SJSA1 (cell line): ENCODE results near the gene GRB10. TPM values are rescaled to one million over a fixed set of nuclear protein-coding genes. Genes with fewer than 3 reads are reported as not detected.

ENCODE experiments used
- DNase-seq, 2 experiments: peaks; one replicate each; pipeline ENCODE4 v3.0.0-alpha.2; 2015 to 2020; ENCODE audit warnings: low spot score in 2 of 2, low read depth in 1 of 2
- H3K27ac ChIP-seq: fragments of 250-450 bp; sonication (Bioruptor Pico); 2 replicates; pipeline ENCODE4 v1.5.1; 2020; ENCODE audit warnings: mild to moderate bottlenecking, moderate library complexity
- H3K27me3 ChIP-seq: fragments of 250-450 bp; sonication (Bioruptor Pico); replicated peaks from 2 replicates; pipeline ENCODE4 v1.5.1; 2020; ENCODE audit warnings: mild to moderate bottlenecking, moderate library complexity
- H3K36me3 ChIP-seq: fragments of 250-450 bp; sonication (Bioruptor Pico); 2 replicates; pipeline ENCODE4 v1.5.1; 2020; ENCODE audit warnings: mild to moderate bottlenecking
- H3K4me1 ChIP-seq: fragments of 250-450 bp; sonication (Bioruptor Pico); replicated peaks from 2 replicates; pipeline ENCODE4 v1.6.1; 2021; ENCODE audit warnings: mild to moderate bottlenecking
- H3K4me3 ChIP-seq: fragments of 250-450 bp; sonication (Bioruptor Pico); 2 replicates; pipeline ENCODE4 v1.5.1; 2020; ENCODE audit warnings: mild to moderate bottlenecking
- H3K9me3 ChIP-seq: fragments of 250-450 bp; sonication (Bioruptor Pico); replicated peaks from 2 replicates; pipeline ENCODE4 v1.5.1; 2020; ENCODE audit warnings: mild to moderate bottlenecking
- total RNA-seq: library from RNA; depleted of rRNA; stranded (reverse); fragments of >200 nt; shearing (Covaris generic); gene quantifications from 2 replicates; pipeline ENCODE4 v1.2.3, GENCODE V29; 2014

The GRB10 gene
- total RNA-seq, 1 experiment from 2014 or later = 3.3 TPM

DNA sequence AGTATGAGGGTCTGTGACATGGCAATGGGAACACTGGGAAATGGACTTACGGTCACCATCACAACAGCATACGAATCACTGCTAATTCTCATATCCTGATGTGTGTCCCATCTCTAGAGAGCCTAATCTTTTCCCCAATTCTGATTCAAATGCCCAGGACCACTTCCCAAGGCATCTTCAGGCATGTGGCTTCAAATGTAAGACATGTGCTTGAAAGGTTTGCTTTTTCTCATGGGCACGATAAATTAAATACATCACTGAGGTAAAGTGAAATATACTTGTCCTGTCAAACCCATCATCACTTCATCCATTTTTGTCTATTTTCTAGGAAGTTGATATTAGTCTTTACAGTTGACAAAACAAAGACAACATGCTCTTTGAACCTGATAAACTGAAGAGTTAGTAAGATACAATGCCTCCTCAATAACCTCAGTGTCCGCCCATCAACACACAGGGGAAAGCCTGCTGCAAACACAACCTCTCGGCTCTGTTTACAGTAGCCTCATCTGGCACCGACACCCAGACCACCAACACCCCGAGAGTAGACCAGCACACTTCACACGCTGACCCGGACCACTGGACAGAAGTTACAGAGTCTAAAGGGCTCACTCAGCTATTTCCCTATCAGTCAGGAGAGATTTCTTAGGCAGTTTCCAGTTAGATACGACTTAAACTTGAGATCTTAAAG, 24.8 kb downstream of the GRB10 start:
- no peaks in the 10 kb centered on the region for H3K4me1 ChIP-seq
- DNase-seq = no peak
- no peaks in the 10 kb centered on the region for H3K36me3 ChIP-seq
- H3K4me3 ChIP-seq = no peak overlapping the region
- H3K27me3 ChIP-seq = no peaks in the 10 kb centered on the region
- H3K9me3 ChIP-seq = no peaks in the 10 kb centered on the region
- H3K27ac ChIP-seq = no peak overlapping the region

DNA sequence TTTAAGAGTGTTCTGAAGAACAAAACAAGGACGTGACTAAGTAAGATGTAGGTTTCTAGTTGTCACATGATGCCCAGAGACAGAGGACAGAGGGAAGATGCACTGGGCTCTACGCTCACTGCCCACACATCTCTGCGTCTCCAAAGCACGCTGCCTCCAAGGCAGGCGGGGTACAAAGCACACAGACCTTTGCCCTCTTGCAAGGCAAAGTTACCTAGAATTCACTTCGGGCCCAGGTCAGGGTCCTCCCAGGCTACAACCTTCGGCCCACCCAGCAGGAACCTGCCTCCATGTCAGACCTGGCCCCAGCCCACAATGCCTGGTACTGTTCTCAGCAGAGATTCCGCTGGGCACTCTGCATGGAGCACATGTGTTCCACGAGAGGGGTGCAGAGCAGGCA, 26.5 kb downstream of the GRB10 start:
- no peak for DNase-seq
- H3K27me3 ChIP-seq = no peaks in the 10 kb centered on the region
- H3K36me3 ChIP-seq = no peaks in the 10 kb centered on the region
- no peaks in the 10 kb centered on the region for H3K4me1 ChIP-seq
- H3K9me3 ChIP-seq = no peaks in the 10 kb centered on the region
- H3K27ac ChIP-seq = no peak overlapping the region
- no peak overlapping the region for H3K4me3 ChIP-seq

DNA sequence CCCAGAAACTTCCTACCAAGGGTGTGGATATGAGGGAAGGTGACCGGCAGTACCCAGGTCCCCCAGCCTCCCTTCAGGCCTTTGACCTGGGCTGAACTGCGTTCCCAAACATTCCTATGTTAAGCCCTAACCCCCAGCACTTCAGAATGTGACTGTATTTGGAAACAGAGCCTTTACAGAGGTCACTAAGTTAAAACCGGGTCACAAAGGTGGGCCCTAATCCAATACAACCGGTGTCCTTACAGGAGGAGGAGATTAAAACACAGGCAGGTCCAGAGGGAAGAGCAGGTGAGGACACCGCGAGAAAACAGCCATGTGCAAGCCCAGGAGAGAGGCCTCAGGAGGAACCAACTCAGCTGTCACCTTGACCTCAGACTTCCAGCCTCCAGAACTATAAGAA, 28.0 kb downstream of the GRB10 start:
- no peak overlapping the region for H3K27ac ChIP-seq
- no peak for DNase-seq
- no peaks in the 10 kb centered on the region for H3K27me3 ChIP-seq
- H3K4me3 ChIP-seq = no peak overlapping the region
- H3K36me3 ChIP-seq = no peaks in the 10 kb centered on the region
- no peaks in the 10 kb centered on the region for H3K9me3 ChIP-seq
- H3K4me1 ChIP-seq = no peaks in the 10 kb centered on the region

DNA sequence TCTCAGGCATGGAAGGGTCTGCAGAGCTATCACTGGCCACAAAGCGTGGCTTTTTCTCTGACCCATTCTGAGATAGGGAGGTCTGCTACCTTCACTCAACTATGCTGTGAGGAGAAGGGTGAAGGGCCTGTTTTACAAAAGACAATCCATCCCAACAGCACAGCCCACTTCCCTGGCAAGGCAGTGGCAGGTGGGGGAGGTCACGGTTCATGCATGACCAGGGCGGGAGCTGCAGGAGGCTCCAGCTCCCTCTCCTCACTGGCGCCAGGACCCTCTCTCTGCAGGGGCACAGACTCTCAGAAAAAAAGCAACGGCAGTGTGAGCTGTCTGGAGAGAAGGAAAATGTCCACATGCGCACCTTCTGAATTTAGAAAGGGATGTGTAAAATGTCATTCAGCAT, 28.5 kb downstream of the GRB10 start:
- no peak overlapping the region for H3K4me3 ChIP-seq
- H3K36me3 ChIP-seq = no peaks in the 10 kb centered on the region
- H3K9me3 ChIP-seq = no peaks in the 10 kb centered on the region
- no peak for DNase-seq
- no peaks in the 10 kb centered on the region for H3K27me3 ChIP-seq
- no peaks in the 10 kb centered on the region for H3K4me1 ChIP-seq
- no peak overlapping the region for H3K27ac ChIP-seq

DNA sequence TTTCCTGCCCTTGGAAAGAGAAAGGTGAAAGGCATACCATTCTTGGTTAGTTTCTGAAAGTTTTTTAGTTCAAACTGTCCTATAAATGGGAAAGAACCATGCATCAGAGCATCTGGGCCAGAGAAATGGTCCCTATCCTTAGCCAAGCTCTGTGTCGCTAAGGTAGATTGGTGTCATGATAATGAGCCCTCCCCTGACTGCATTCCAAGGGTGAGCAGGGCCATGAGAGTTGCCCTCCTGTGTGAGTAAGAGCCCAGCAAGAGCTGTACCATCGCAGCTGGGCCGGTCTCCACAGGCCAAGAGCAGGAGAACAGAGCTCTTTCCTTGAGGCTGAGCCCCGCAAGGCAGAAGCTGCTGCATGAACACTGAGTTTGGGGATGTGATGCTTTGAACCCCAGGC, 30.3 kb downstream of the GRB10 start:
- H3K36me3 ChIP-seq = no peaks in the 10 kb centered on the region

DNA sequence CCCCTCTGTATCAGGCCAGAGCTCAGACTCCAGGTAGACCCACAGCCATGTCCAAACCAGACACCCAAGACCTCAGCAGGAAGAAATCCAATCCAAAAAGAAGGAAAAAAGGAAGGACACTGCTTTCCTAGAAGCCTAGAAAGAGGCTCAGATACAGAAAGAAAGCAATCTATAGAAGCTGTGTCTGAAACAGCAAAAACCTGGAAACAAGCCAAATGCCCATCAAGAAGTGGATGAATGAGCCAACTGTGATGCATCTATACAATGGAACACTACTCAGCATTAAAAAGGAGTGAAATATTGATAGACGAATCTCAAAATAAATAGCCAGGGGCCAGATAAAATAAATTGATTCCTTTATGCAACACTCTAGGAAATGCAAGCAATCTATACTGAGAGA, 31.6 kb downstream of the GRB10 start:
- Histone ChIP-seq H3K27ac (no peak overlapping the region), H3K27me3 (no peaks in the 10 kb centered on the region), H3K9me3 (no peaks in the 10 kb centered on the region), H3K4me3 (no peak overlapping the region), H3K4me1 (no peaks in the 10 kb centered on the region), H3K36me3 (no peaks in the 10 kb centered on the region)
- DNase-seq = no peak

More for the DNA sequence above, 30.3 kb downstream of the GRB10 start:
- no peaks in the 10 kb centered on the region for H3K9me3 ChIP-seq
- no peaks in the 10 kb centered on the region for H3K27me3 ChIP-seq
- no peak overlapping the region for H3K27ac ChIP-seq
- H3K4me3 ChIP-seq = no peak overlapping the region
- DNase-seq = no peak
- H3K4me1 ChIP-seq = no peaks in the 10 kb centered on the region

DNA sequence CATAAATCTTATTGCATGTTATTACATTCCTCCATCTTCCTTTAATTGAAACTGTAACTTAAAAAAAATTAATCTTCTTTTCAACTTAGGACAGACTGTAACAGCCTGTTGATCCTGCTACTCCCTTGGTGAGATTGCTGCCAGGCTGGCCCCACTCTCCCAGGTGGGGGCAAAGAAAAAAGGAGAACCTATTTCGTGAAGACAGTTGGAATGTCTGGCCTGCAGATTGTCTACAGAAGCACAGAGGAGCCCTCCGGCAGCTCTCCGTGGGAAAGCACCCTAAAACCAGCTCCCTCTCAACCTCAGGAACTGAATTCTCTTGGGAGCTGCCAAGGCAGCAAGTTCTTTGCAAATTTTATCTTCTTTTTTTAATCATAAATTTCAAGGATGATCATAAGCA, 32.8 kb downstream of the GRB10 start:
- Histone ChIP-seq H3K27ac (no peak overlapping the region), H3K9me3 (no peaks in the 10 kb centered on the region), H3K27me3 (no peaks in the 10 kb centered on the region), H3K4me3 (no peak overlapping the region), H3K36me3 (no peaks in the 10 kb centered on the region), H3K4me1 (no peaks in the 10 kb centered on the region)
- no peak for DNase-seq

DNA sequence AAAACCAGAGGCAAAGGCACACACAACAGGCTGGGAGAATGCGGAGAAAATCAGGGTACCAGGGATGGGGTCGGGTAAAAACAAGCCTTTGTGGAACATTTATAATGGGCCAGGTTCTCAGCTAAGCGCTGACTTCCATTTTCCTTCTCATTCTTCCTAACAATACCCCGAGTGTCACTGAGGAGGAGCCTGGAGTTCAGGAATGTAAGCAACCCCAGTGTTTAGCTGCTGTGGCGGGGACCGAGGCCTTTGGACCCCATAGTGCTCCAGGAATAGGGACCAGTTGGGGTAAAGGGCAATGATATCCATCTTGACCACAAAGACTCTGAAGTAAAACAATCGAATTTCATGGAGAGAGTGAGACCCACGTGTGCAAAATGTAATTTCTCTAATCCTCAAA, 34.2 kb downstream of the GRB10 start:
- Histone ChIP-seq H3K9me3 (no peaks in the 10 kb centered on the region), H3K27me3 (no peaks in the 10 kb centered on the region), H3K4me3 (no peak overlapping the region), H3K27ac (no peak overlapping the region), H3K4me1 (no peaks in the 10 kb centered on the region), H3K36me3 (no peaks in the 10 kb centered on the region)
- no peak for DNase-seq

DNA sequence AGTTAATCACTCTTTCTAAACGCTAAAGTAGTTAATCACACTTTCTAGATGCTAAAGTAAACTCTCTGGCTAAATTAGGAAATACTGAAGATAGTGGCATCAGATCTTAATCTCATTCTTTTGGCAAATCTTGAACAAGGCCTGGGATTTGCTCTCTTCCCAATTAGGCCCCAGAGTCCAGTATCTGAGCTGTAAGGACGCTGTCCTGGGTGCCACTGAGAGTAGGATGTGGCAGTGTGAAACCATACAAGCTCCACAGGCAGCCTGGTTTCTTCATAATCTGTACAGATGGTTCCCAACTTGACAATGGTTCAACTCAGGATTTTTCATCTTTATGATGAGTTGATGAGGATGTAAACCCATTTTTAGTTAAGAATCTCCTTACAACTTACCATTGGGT, 36.9 kb downstream of the GRB10 start:
- Histone ChIP-seq H3K27me3 (no peaks in the 10 kb centered on the region), H3K36me3 (no peaks in the 10 kb centered on the region), H3K27ac (no peak overlapping the region), H3K4me1 (no peaks in the 10 kb centered on the region), H3K4me3 (no peak overlapping the region), H3K9me3 (no peaks in the 10 kb centered on the region)
- DNase-seq = no peak

DNA sequence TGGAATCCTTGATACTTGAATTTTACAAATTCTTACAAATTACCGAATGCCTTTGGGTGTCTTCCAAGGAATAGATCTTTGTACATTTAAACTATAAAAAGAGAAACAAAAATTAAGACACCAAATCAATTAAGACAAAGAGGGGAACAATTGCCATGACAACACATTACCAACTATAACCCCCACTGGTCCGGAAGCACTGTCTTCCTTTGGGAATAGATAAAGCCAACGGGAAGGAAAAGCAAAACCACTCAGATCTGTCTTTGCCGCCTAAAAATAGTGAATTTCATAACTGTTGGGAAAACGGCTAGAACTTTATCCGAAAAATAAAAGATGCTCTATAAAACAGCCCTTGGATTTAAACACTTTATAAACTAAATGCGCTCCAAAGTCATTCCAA, 37.4 kb downstream of the GRB10 start:
- H3K27me3 ChIP-seq = no peaks in the 10 kb centered on the region
- no peaks in the 10 kb centered on the region for H3K4me1 ChIP-seq
- H3K27ac ChIP-seq = no peak overlapping the region
- no peak overlapping the region for H3K4me3 ChIP-seq
- DNase-seq = no peak
- H3K36me3 ChIP-seq = no peaks in the 10 kb centered on the region
- H3K9me3 ChIP-seq = no peaks in the 10 kb centered on the region

DNA sequence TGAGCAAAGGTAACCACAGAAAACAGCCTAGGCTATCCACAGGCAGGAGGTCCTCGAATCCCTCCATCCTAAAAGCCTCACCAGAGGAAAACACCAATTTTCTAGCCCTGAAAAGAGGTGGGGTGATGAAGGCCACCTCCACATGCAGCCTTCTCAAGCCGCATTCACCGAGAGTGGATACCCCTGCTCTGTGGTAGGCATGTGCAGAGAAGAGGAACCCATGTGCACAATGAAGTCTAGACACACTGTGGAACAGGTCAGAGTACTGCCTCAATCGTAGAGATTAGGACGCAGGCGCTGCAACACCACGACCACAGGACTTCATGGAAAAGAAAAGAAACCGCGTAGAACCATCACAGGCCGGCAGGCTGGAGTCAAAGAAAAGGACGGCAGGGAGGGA, 38.8 kb downstream of the GRB10 start:
- no peaks in the 10 kb centered on the region for H3K9me3 ChIP-seq
- H3K27me3 ChIP-seq = no peaks in the 10 kb centered on the region
- no peaks in the 10 kb centered on the region for H3K36me3 ChIP-seq
- DNase-seq = no peak
- no peak overlapping the region for H3K27ac ChIP-seq
- no peak overlapping the region for H3K4me3 ChIP-seq
- H3K4me1 ChIP-seq = no peaks in the 10 kb centered on the region

DNA sequence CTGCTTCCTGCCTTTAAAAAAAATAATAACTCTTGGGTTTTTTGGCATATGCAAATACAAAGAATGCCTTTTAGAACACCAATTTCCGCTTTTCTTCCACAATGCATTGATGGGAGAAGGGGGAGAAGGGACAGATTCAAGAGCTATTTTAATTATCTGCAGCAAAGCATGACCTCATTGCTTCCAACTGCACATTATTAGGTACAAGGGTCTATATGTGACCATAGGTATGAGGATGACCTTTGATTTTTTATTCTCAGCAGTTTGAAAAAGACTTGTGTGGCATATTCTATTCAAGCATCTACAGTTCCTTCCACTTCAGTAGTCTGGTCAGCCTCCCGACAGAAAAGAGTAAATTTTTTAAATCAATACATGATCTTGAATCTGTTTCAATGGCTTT, 39.7 kb downstream of the GRB10 start:
- no peaks in the 10 kb centered on the region for H3K36me3 ChIP-seq
- no peak overlapping the region for H3K27ac ChIP-seq
- DNase-seq = no peak
- no peak overlapping the region for H3K4me3 ChIP-seq
- no peaks in the 10 kb centered on the region for H3K27me3 ChIP-seq
- no peaks in the 10 kb centered on the region for H3K9me3 ChIP-seq
- H3K4me1 ChIP-seq = no peaks in the 10 kb centered on the region

DNA sequence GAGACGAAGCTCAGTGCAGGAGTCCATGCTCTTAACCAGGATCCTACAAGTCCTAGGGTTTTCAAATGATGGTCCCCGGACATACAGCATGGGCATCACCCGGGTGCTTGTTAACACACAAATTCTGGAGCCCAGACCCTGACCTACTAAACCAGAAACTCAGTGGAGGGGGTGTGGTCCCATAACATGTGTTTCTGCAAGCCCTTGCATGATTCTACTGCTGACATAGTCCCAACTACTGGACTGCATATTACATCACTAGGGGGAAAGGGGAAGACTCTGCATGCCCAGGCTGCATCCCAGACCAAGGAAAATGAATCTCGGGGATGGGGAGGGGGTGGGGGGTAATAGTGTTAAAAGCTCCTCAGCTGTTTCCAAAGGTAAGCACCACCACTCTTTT, 40.3 kb downstream of the GRB10 start:
- no peak overlapping the region for H3K4me3 ChIP-seq
- H3K27me3 ChIP-seq = no peaks in the 10 kb centered on the region
- H3K36me3 ChIP-seq = no peaks in the 10 kb centered on the region
- H3K27ac ChIP-seq = no peak overlapping the region
- no peak for DNase-seq
- H3K4me1 ChIP-seq = no peaks in the 10 kb centered on the region
- H3K9me3 ChIP-seq = no peaks in the 10 kb centered on the region

DNA sequence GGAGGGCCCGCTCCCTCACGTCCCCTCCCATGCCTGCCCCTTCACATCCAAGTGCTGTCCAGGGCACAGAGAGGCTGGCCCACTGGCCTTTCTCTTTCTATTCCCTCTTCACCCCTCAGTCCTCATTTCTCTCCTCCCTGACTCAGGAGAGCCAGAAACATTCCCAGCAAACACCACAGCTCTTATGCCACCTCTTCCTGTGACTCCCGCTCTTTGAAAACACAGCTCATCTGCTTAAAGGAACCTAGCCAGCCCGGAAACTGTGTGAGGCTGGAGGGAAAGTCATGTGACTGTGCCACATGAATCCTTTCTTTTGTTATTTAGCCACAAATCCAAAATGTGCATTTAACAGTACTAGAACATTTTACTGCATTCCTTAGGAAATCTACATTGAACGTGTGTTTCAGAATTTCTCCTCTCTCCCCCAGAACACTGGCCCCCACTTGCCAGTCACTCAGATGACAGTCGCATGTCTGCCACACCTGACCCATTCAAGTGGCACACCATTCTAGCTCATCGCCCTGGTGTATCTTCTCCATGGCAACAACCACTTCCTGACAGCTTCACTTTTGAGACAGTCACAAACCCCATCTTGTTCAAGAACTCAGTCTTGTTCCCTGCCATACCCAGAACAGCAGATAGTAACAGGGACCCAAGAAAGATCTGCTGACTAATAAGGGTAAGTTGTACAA, 42.8 kb downstream of the GRB10 start:
- Histone ChIP-seq H3K27ac (no peak overlapping the region), H3K4me3 (no peak overlapping the region), H3K27me3 (no peaks in the 10 kb centered on the region), H3K36me3 (no peaks in the 10 kb centered on the region), H3K4me1 (no peaks in the 10 kb centered on the region), H3K9me3 (no peaks in the 10 kb centered on the region)
- no peak for DNase-seq

DNA sequence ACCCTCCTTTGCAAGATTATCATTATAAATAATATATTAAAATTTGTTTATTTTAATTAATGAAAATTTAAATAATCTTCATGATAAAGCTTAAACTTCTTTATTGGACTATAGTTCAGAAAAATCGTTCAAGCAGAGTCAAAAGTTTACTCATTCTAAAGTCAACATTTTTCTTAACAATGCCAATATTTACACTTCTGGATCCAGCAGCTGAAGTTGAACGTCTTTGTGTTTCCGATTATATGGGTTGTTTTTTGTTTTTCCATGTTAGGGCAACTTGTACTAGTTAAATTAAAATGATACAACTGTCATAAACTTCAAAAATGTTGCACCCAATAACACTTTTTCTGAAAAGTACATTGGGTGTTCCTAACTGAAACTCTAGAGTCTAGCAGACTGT, 43.8 kb downstream of the GRB10 start:
- H3K36me3 ChIP-seq = no peaks in the 10 kb centered on the region
- H3K4me1 ChIP-seq = no peaks in the 10 kb centered on the region
- no peak overlapping the region for H3K27ac ChIP-seq
- DNase-seq = no peak
- H3K27me3 ChIP-seq = no peaks in the 10 kb centered on the region
- no peak overlapping the region for H3K4me3 ChIP-seq
- H3K9me3 ChIP-seq = no peaks in the 10 kb centered on the region
